Measurements from ENCODE around the gene EFCC1. TPM values are rescaled to one million over a fixed set of nuclear protein-coding genes. Genes with fewer than 3 reads are reported as not detected.

EFCC1 gene
- total RNA-seq, 6 experiments from 2014 or later = 0.25 to 1.5 (median 0.39) TPM

- intact Hi-C loops (cut with DNase I) = no loop called here
- no peak for ATAC-seq
- Histone ChIP-seq H3K4me1 (no peaks in the 10 kb centered on the region), H3K9me3 (no peaks in the 10 kb centered on the region), H3K36me3 (no peaks in the 10 kb centered on the region), H3K27ac (no peak overlapping the region), H3K4me3 (no peak overlapping the region), H3K27me3 (no peaks in the 10 kb centered on the region)
- WGBS (ENCODE audit: insufficient coverage, low coverage, low lambda C conversion rate, missing lambda C conversion rate) = 80% methylated on average over 2 of the region's 14 CpGs
- TF ChIP-seq POLR2A (IDR thresholded peaks at IDR 0.05) = no peak
- no peak for TF ChIP-seq CTCF (IDR thresholded peaks at IDR 0.05)
- DNase-seq = no peak
Measured at GRCh38 chr3:129032716-129033115, 31.6 kb downstream of the EFCC1 start.

GRCh38 chr3:129033151-129033550, 32.0 kb downstream of the EFCC1 start:
- WGBS (ENCODE audit: insufficient coverage, low coverage, low lambda C conversion rate, missing lambda C conversion rate) = 79% methylated on average over 5 of the region's 7 CpGs
- Histone ChIP-seq H3K27me3 (no peaks in the 10 kb centered on the region), H3K9me3 (no peaks in the 10 kb centered on the region), H3K4me1 (no peaks in the 10 kb centered on the region), H3K27ac (no peak overlapping the region), H3K4me3 (no peak overlapping the region), H3K36me3 (no peaks in the 10 kb centered on the region)
- ATAC-seq (no peak), DNase-seq (no peak)
- no peak for TF ChIP-seq CTCF (IDR thresholded peaks at IDR 0.05)
- TF ChIP-seq POLR2A (IDR thresholded peaks at IDR 0.05) = no peak
- intact Hi-C loops (cut with DNase I) = no loop called here

GRCh38 chr3:129033633-129034321, 32.7 kb downstream of the EFCC1 start:
- Histone ChIP-seq H3K9me3 (no peaks in the 10 kb centered on the region), H3K36me3 (no peaks in the 10 kb centered on the region), H3K4me3 (no peak overlapping the region), H3K27me3 (no peaks in the 10 kb centered on the region), H3K4me1 (no peaks in the 10 kb centered on the region), H3K27ac (no peak overlapping the region)
- intact Hi-C loops (cut with DNase I) = no loop called here
- 62% methylated on average over 3 of the region's 12 CpGs for WGBS (ENCODE audit: insufficient coverage, low coverage, low lambda C conversion rate, missing lambda C conversion rate)
- TF ChIP-seq CTCF (IDR thresholded peaks at IDR 0.05) = no peak
- TF ChIP-seq POLR2A (IDR thresholded peaks at IDR 0.05) = no peak
- DNase-seq = no peak
- peak; percentile 26 to 62 (median 46) for ATAC-seq

- Histone ChIP-seq H3K27ac (no peak overlapping the region), H3K4me1 (no peaks in the 10 kb centered on the region), H3K36me3 (no peaks in the 10 kb centered on the region), H3K9me3 (no peaks in the 10 kb centered on the region), H3K27me3 (no peaks in the 10 kb centered on the region), H3K4me3 (no peak overlapping the region)
- intact Hi-C loops (cut with DNase I) = no loop called here
- ATAC-seq (no peak), DNase-seq (no peak)
- WGBS (ENCODE audit: insufficient coverage, low coverage, low lambda C conversion rate, missing lambda C conversion rate) = 80% methylated on average over 3 of the region's 6 CpGs
- TF ChIP-seq CTCF (IDR thresholded peaks at IDR 0.05) = no peak
- TF ChIP-seq POLR2A (IDR thresholded peaks at IDR 0.05) = no peak
Measured at GRCh38 chr3:129034642-129035041, 33.5 kb downstream of the EFCC1 start.
